Tibial artery (tissue), 4 donors: ENCODE data around the gene MYRIP.

Experiments
- DNase-seq, 2 donors: peaks; one replicate each; pipeline ENCODE4 v3.0.0-alpha.2; 2019
- H3K27ac ChIP-seq, 2 donors: fragments of 200-600 bp; sonication (generic) in 1 of 2; 1 replicate in 1 of 2; 2 replicates in 1 of 2; pipeline ENCODE4 v1.5.1; 2018 to 2019; ENCODE audit warnings: mild to moderate bottlenecking in 1 of 2
- H3K27me3 ChIP-seq, 2 donors: fragments of 200-600 bp; sonication (generic) in 1 of 2; one replicate each; pipeline versions ENCODE4 v1.5.1 to v1.6.0; 2016 to 2019
- H3K36me3 ChIP-seq, 3 donors: fragments of 200-600 bp; sonication (generic) in 2 of 3; one replicate each; pipeline ENCODE4 v1.5.1; 2016 to 2019; ENCODE audit warnings: mild to moderate bottlenecking in 2 of 3
- H3K4me1 ChIP-seq, 4 donors: fragments of 200-600 bp; sonication (generic) in 2 of 4; 1 replicate in 3 of 4; 2 replicates in 1 of 4; pipeline ENCODE4 v1.5.1; 2016 to 2019
- H3K4me3 ChIP-seq, 2 donors: fragments of 200-600 bp; sonication (generic) in 1 of 2; 1 replicate in 1 of 2; 2 replicates in 1 of 2; pipeline ENCODE4 v1.5.1; 2018 to 2019; ENCODE audit warnings: mild to moderate bottlenecking in 2 of 2
- H3K9me3 ChIP-seq, 3 donors: fragments of 200-600 bp; sonication (generic) in 1 of 3; one replicate each; pipeline ENCODE4 v1.5.1; 2016 to 2019
- CTCF ChIP-seq, 2 experiments: fragments of 200-600 bp in 1 of 2; fragments of 450-650 bp in 1 of 2; IDR thresholded peaks; one replicate each; pipeline ENCODE4 v1.5.1; 2017 to 2019; ENCODE audit warnings: antibody characterized with exemption in 2 of 2, mild to moderate bottlenecking in 1 of 2, moderate library complexity in 1 of 2
- intact Hi-C: fragments of 100-400 bp; cut with DNase I; formaldehyde crosslinking; loops from one replicate; pipeline ENCODE4 v1.15.0; 2023; ENCODE audit warnings: low total_unique reads

The MYRIP gene

GRCh38 chr3:40035177-40035576, 225.8 kb downstream of the MYRIP start:
- H3K27ac ChIP-seq = no peak overlapping the region
- intact Hi-C loops = no loop called here
- no peak for DNase-seq
- no peaks in the 10 kb centered on the region for H3K36me3 ChIP-seq
- no peak for TF ChIP-seq CTCF (IDR thresholded peaks at IDR 0.05)
- no peak overlapping the region for H3K4me3 ChIP-seq
- no peaks in the 10 kb centered on the region for H3K27me3 ChIP-seq
- no peaks in the 10 kb centered on the region for H3K4me1 ChIP-seq
- no peaks in the 10 kb centered on the region for H3K9me3 ChIP-seq

- Histone ChIP-seq H3K27ac (no peak overlapping the region), H3K4me3 (no peak overlapping the region), H3K4me1 (no peaks in the 10 kb centered on the region), H3K9me3 (no peaks in the 10 kb centered on the region), H3K27me3 (no peaks in the 10 kb centered on the region), H3K36me3 (no peaks in the 10 kb centered on the region)
- intact Hi-C loops = no loop called here
- no peak for DNase-seq
- no peak for TF ChIP-seq CTCF (IDR thresholded peaks at IDR 0.05)
Measured at GRCh38 chr3:40037582-40037981, 228.2 kb downstream of the MYRIP start.

- Histone ChIP-seq H3K4me1 (peaks cover 0 to 7% (median 0%) of the 10 kb centered on the region in 4 donors), H3K36me3 (no peaks in the 10 kb centered on the region), H3K4me3 (no peak overlapping the region), H3K9me3 (no peaks in the 10 kb centered on the region), H3K27me3 (no peaks in the 10 kb centered on the region), H3K27ac (no peak overlapping the region)
- no peak for DNase-seq
- TF ChIP-seq CTCF (IDR thresholded peaks at IDR 0.05) = no peak
- intact Hi-C loops = no loop called here
Measured at GRCh38 chr3:40042752-40043443, 233.5 kb downstream of the MYRIP start.

GRCh38 chr3:40043444-40043755, 234.0 kb downstream of the MYRIP start:
- H3K4me3 ChIP-seq = no peak overlapping the region
- TF ChIP-seq CTCF (IDR thresholded peaks at IDR 0.05) = no peak
- no peaks in the 10 kb centered on the region for H3K36me3 ChIP-seq
- DNase-seq = no peak
- no peak overlapping the region for H3K27ac ChIP-seq
- H3K27me3 ChIP-seq = no peaks in the 10 kb centered on the region
- peaks cover 0 to 7% (median 0%) of the 10 kb centered on the region in 4 donors for H3K4me1 ChIP-seq
- H3K9me3 ChIP-seq = no peaks in the 10 kb centered on the region
- intact Hi-C loops = no loop called here

- Histone ChIP-seq H3K27me3 (no peaks in the 10 kb centered on the region), H3K27ac (no peak overlapping the region), H3K4me3 (no peak overlapping the region), H3K36me3 (no peaks in the 10 kb centered on the region), H3K9me3 (no peaks in the 10 kb centered on the region), H3K4me1 (peaks cover 0 to 7% (median 0%) of the 10 kb centered on the region in 4 donors)
- no peak for DNase-seq
- no peak for TF ChIP-seq CTCF (IDR thresholded peaks at IDR 0.05)
- intact Hi-C loops = no loop called here
Measured at GRCh38 chr3:40044487-40044886, 235.1 kb downstream of the MYRIP start.

GRCh38 chr3:40045051-40045450, 235.6 kb downstream of the MYRIP start:
- intact Hi-C loops = no loop called here
- no peak for DNase-seq
- H3K4me1 ChIP-seq = peaks cover 0 to 7% (median 0%) of the 10 kb centered on the region in 4 donors
- no peaks in the 10 kb centered on the region for H3K36me3 ChIP-seq
- H3K27me3 ChIP-seq = no peaks in the 10 kb centered on the region
- no peak overlapping the region for H3K4me3 ChIP-seq
- no peak for TF ChIP-seq CTCF (IDR thresholded peaks at IDR 0.05)
- H3K9me3 ChIP-seq = peaks cover 0 to 2% (median 0%) of the 10 kb centered on the region in 3 donors
- H3K27ac ChIP-seq = no peak overlapping the region
